Measurements from ENCODE around the gene TSPAN33.
"Not testable (repeated sequence)": the region's sequence is repeated elsewhere in the genome, so short reads cannot be mapped to it uniquely, and the experiment has no call there.

TSPAN33 gene

GRCh38 chr7:129144095-129144833 is at the start of gene TSPAN33:
TSS of gene TSPAN33 (plus strand) at chr7:129144707. CDS start at chr7:129144981, 274 bp downstream.
- peak; percentile 56 to 69 for DNase-seq

GRCh38 chr7:129095258-129095657 is 49.2 kb upstream of the TSPAN33 start:
- DNase-seq: no peak

GRCh38 chr7:129098409-129099084 is 46.0 kb upstream of the TSPAN33 start:
- no peak for DNase-seq

- DNase-seq: no peak
Measured at GRCh38 chr7:129100827-129101166, 43.7 kb upstream of the TSPAN33 start.

- DNase-seq: no peak
Measured at GRCh38 chr7:129101746-129102145, 42.8 kb upstream of the TSPAN33 start.

- no peak for DNase-seq
Measured at GRCh38 chr7:129103561-129104324, 40.8 kb upstream of the TSPAN33 start.

- DNase-seq: no peak
Measured at GRCh38 chr7:129108581-129108980, 35.9 kb upstream of the TSPAN33 start.

- no peak for DNase-seq
Measured at GRCh38 chr7:129110258-129110981, 34.1 kb upstream of the TSPAN33 start.

- no peak for DNase-seq
Measured at GRCh38 chr7:129110982-129111376, 33.5 kb upstream of the TSPAN33 start.

GRCh38 chr7:129115676-129116075 is 28.8 kb upstream of the TSPAN33 start:
- no peak for DNase-seq

GRCh38 chr7:129118182-129118581 is 26.3 kb upstream of the TSPAN33 start:
- no peak for DNase-seq

- DNase-seq: no peak
Measured at GRCh38 chr7:129118976-129119375, 25.5 kb upstream of the TSPAN33 start.

GRCh38 chr7:129121501-129122077 is 22.9 kb upstream of the TSPAN33 start:
- not testable (repeated sequence) for DNase-seq

- no peak for DNase-seq
Measured at GRCh38 chr7:129122078-129122750, 22.3 kb upstream of the TSPAN33 start.

- no peak for DNase-seq
Measured at GRCh38 chr7:129122751-129123509, 21.6 kb upstream of the TSPAN33 start.

GRCh38 chr7:129123510-129123857 is 21.0 kb upstream of the TSPAN33 start:
- DNase-seq: no peak

- no peak for DNase-seq
Measured at GRCh38 chr7:129126314-129126713, 18.2 kb upstream of the TSPAN33 start.

GRCh38 chr7:129127154-129127553 is 17.4 kb upstream of the TSPAN33 start:
- no peak for DNase-seq

GRCh38 chr7:129127601-129128000 is 16.9 kb upstream of the TSPAN33 start:
- DNase-seq: no peak

GRCh38 chr7:129134356-129134987 is 10.0 kb upstream of the TSPAN33 start:
- no peak for DNase-seq

Measured in stimulated activated CD4-positive, alpha-beta T cell treated with anti-CD3 and anti-CD28 coated beads, Interleukin-4, amount 100 ng/mL, for 4 hours (primary cell).